GM21825 (cell line): ENCODE measurements around the gene CTBP2.

Experiments
- ATAC-seq: cut with Tn5 transposase; IDR thresholded peaks from one replicate; pipeline ENCODE4 v1.9.1; 2021; ENCODE audit warnings: mild to moderate bottlenecking, moderate library complexity; ENCODE audit not compliant: unreplicated experiment

CTBP2 gene

DNA sequence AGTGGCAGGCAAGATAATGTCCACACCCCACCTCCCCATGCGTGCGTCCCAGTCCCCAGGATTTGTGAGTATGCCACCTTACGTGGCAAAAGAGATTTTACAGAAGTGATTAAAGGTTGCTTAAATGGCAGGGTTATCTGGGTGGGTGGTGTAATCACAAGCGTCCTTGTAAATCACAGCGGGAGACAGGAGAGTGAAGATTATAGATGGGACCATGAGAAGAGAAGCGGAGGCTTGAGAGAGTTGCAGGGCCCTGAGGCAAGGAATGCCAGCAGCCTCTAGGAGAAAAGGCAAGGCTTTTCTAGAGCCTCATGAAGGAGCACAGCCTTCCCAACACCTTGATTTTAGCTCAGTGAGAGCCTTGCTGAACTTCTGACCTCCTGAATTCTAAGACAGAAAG lies 208.2 kb downstream of the CTBP2 start:
- no peak for ATAC-seq

DNA sequence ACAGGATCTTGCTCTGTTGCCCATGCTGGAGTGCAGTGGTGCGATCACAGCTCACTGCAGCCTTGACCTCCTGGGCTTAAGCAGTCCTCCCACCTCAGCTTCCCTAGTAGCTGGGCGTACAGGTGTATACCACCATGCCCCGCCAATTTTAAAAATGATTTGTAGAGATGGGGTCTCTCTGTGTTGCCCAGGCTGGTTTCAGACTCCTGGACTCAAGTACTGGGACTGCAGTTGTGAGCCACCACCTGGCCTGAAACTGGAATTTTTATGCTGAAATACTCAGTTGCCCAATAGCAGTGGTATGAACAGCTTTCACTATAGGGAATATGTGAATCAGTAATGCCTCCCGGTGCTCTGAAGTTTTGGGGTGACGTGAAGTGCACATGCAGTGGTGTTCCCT lies 210.8 kb downstream of the CTBP2 start:
- ATAC-seq = no peak

DNA sequence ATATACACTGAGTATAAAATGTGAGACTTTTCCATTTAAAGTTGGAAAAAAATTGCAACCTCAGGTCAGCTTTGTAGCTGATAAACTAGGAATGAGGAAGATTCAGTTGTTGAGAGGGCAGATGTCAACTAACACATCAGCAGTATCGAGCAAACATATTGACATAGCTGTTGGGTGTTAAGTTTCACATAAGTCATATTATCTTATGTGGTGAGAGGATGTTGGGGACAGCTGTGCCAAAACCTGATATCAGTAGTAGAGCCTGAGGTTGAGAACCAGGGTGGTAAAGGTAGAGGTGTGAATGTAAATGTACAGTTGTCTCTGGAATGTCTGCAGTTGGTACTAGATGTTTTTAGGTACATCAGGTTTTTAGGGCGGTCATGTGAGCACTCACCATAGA lies 213.4 kb downstream of the CTBP2 start:
- ATAC-seq = no peak

DNA sequence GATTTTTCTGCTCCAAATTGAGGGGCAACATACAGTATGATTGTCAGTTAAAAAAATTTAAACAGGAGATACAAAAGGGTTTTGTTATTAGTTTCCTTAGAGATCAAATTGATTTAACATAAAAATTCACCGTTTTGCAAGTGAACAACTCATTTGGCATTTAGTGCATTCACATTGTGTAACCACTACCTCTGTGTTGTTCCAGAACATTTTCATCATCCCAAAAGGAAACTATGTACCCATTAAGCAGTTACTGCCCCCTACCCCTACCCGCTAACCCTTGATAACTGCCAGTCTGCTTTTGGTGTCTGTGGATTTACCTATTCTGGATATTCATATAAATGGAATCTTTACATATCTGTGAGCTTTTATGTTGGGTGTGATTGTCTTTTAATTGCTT lies 215.4 kb downstream of the CTBP2 start:
- ATAC-seq = no peak

DNA sequence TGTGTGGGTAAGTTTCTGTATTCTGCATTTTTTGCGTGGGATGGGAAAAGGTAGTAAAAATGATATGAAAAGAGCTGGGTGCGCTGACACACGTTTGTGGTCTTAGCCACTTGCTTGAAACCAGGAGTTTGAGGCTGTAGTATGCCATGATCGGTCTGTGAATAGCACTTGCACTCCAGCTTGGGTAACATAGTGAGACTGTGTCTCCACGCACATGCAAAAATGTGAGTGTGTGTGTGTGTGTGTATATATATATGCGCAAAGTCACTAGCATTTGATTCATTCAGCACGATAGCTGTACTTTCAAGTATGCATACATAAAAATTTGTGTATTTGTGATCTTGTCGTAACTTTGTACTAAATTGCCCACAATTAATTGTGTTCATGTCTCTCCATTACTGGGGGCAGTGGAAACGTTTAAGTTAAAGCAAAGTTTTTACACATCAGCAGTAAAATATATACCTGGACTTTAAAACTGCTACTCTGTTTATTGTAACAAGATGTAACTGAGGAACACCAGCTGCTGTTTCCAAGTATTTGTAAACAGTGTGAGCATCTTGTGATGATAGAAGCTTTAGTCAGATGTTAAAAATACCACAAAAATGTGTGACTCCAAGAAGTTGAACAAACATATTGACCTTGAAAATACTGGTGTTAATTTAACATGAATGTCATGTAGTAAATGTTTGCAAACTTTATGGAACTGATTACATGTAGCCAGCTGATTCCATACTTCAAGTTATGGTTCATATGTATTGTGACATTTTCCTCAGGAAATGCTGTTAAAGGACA lies 216.9 kb downstream of the CTBP2 start:
- ATAC-seq = no peak

DNA sequence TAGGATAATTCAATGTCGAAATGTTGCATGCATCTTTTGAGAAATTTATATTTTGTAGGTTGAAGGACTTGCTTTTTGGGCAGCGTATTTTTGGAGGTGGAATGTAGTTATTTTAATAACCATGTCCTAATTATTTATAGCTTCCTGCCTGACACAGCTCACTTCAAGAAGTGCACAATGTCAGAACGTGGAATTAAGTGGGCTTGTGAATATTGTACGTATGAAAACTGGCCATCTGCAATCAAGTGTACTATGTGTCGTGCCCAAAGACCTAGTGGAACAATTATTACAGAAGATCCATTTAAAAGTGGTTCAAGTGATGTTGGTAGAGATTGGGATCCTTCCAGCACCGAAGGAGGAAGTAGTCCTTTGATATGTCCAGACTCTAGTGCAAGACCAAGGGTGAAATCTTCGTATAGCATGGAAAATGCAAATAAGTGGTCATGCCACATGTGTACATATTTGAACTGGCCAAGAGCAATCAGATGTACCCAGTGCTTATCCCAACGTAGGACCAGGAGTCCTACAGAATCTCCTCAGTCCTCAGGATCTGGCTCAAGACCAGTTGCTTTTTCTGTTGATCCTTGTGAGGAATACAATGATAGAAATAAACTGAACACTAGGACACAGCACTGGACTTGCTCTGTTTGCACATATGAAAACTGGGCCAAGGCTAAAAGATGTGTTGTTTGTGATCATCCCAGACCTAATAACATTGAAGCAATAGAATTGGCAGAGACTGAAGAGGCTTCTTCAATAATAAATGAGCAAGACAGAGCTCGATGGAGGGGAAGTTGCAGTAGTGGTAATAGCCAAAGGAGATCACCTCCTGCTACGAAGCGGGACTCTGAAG lies 217.8 kb downstream of the CTBP2 start:
- no peak for ATAC-seq

DNA sequence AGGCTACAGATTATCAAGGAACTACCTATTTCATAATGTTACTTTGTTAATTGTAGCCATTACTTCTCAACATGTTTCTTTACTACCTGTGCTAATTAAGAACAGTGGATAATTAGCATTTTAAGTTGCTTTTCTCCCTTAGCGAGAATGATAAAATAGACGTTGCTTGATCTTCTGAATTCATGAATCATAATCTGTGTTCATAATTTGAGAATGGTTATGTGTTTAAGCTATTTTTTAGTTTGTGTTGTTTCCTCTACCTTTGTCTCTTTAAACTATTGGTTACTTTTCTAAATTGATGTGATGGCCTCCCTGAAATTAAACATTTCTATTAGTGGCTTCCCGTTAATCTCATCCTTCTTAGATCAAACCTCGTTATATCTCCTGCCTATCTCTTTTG lies 218.5 kb downstream of the CTBP2 start, which contains the start of gene ZRANB1:
TSS of gene ZRANB1 (plus strand) at position 301 of the 400 bp plus-strand sequence. CDS start 371 bp downstream, outside the sequence.
- ATAC-seq = no peak

DNA sequence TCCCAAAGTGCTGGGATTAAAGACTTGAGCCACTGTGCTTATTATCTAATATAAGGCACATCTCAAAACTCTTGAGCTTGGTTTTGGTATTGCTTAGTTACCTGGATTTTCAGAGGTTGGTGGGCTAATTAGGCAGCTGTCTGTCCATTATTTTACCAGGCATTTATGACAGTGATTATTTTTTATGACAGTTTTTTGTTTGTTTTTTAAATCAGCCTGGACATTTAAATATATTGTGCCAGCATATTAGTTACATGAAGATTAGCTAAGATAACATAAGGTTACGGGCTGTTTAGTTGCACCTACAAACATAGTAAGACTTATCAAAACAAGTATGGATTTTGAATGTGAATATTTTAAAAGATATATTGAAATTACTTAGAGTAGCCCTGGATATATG lies 221.1 kb downstream of the CTBP2 start:
- ATAC-seq = no peak

DNA sequence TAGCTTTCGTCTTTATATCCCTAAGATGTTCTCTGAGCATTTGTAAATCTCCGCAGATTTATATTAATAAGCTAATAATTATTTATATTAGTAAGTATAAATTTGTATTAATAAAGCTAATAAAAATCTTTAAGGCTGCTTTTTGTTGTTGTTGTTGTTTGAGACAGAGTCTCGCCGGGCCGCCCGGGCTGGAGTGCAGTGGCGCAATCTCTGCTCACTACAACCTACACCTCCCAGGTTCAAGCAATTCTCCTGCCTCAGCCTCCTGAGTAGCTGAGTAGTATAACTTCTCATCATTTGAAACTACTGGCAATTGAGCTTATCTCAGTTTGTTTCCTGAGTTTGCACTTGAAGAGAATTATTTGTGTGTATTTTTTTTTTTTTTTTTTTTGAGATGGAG lies 223.6 kb downstream of the CTBP2 start:
- no peak for ATAC-seq

DNA sequence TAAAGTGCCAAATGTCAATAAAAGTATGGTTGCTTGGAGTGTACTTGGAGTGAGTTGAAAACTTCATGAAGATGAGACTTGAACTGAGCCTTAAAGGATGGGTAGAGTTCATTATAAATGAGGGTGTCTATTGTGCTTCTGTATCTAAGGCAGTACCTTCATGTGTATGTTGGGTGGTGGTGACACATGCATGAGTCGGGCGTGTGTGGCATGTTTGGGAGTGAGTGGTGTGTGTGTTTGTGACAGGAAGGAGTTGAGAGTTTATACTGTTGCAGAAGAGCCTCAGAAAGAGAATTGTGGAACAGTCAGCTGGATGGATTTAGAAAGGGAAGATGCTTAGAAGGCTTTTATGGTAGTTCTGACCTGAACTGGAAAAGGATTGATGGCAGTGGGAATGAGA lies 224.4 kb downstream of the CTBP2 start:
- ATAC-seq = no peak
